ENCODE measurements around the gene TEX38.
"Not testable (repeated sequence)": the region's sequence is repeated elsewhere in the genome, so short reads cannot be mapped to it uniquely, and the experiment has no call there.

TEX38 gene

DNA sequence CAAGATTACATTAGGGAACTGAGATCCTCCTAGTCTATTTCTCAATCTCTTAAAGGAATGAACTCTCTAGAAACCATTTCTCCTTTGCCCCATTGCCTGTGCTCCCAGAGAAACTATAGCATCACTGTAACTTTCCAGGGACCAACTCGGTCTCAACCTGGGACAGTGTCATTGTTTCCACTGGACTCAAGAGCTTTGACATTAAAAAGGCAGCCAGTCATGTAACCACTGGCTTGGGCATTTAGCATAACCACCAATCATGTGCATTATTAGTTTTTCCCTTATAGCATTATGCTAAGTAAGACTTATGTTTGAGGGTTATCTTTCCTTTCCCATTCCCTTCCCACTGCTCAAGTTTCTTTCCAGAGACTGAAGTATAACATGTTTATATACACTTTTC is 18.2 kb downstream of the TEX38 start:
- no peak for DNase-seq

- DNase-seq: no peak
Observed at GRCh38 chr1:46690931-46691421, 19.3 kb downstream of the TEX38 start.

DNA sequence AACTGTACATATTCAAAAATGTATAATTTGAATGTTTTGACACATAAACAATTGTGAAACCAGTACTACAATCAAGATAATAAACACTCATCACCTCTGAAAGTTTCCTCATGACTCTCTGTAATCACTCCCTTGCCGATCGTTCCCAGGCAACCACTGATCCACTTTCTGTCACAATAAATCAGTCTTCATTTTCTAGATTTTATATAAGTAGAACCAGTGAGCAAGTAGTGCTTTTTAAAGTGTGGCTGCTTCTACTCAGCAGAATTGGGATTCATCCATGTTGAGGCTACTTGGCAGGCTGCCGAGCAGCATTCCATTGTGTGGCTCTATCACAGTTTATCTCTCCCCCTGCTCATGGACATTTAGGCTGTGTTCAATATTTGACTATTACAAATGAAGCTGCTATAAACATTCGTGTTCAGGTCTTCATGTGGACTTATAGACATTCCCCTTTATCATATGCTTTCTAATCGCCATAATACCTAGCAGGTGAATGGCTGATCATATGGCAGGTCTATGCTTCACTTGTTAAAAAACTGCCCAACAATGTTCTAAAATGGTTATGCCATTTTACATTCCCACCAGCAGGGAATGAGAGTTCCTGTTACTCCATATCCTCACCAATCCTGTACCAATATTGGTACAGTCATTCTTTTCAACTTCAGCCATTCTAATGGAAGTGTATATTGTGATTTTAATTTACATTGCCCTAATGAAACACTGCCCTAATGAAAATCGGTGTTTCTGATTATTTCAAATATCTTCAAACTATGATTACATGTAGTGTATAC is 20.5 kb downstream of the TEX38 start:
- no peak for DNase-seq

- no peak for DNase-seq
Observed at GRCh38 chr1:46692811-46693770, 21.4 kb downstream of the TEX38 start.

DNA sequence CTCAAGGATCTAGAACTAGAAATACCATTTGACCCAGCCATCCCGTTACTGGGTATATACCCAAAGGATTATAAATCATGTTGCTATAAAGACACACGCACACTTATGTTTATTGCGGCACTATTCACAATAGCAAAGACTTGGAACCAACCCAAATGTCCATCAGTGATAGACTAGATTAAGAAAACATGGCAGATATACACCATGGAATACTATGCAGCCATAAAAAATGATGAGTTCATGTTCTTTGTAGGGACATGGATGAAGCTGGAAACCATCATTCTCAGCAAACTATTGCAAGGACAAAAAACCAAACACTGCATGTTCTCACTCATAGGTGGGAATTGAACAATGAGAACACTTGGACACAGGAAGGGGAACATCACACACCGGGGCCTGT is 23.0 kb downstream of the TEX38 start:
- not testable (repeated sequence) for DNase-seq

GRCh38 chr1:46697053-46697452 is 25.4 kb downstream of the TEX38 start:
- no peak for DNase-seq

DNA sequence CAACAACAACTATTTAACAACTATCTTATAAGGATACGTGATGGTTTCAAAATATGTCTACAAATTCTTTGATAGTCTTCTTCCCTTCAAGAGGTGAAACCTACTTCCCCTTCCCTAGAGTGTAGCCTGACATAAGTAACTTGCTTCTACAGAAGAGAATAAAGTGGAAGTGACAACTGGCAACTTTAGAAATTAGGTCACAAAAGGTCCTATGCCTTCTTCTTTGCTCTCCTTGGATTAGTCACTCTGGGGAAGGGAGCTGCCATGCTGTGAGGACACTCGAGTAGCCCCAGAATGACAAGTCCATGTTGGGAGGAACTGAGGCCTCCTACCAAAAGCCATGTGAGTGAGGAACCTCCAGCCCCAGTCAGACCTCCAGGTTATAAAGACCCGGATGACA is 28.0 kb downstream of the TEX38 start:
- DNase-seq: no peak

DNA sequence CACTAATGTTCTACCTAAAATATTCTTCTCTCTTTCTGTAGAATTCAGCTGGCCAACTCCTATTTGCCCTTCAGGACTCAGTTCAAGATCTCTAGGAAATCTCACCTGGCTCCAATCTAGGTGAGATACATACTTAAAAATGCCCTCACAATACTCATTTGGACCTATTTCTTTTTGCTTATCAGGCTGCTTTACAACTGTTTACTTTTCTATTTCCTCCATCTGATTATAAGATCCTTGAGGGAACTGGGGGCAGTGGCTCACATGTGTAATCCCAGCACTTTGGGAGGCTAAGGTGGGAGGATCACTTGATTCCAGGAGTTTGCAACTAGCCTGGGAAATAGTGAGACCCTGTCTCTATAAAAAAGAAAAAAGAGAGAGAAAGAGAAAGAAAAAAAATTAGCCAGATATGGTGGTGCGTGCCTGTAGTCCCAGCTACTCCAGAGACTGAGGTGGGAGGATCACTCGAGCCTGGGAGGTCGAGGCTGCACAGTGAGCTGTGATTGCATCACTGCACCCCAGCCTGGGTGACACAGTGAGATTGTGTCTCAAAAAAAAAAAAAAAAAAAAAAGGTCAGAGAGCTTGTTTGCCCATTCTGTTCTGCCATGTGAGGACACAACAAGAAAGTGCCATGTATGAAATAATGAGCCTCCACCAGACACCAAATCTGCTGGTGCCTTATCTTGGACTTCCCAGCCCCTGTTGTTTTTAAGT is 32.4 kb downstream of the TEX38 start:
- DNase-seq: no peak

GRCh38 chr1:46705408-46705807 is 33.8 kb downstream of the TEX38 start:
- no peak for DNase-seq

DNA sequence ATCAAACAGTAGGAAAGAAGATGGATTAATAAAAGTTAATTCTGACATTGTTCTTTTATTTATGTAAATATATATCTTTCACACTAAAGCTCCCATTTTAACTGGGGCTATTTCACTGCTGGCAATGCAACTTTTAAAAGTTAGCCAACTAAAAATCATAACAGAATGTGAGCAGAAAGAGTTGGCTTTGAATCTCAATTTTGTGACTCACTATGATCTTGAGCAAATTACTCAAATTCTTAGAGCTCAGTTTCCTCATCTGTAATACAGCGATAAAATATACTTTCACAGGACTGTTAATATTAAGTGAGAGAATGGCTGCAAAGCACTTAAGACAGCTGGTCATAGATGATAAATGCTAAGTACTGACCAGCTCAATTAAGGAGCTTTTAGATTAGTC is 36.5 kb downstream of the TEX38 start:
- DNase-seq: no peak

DNA sequence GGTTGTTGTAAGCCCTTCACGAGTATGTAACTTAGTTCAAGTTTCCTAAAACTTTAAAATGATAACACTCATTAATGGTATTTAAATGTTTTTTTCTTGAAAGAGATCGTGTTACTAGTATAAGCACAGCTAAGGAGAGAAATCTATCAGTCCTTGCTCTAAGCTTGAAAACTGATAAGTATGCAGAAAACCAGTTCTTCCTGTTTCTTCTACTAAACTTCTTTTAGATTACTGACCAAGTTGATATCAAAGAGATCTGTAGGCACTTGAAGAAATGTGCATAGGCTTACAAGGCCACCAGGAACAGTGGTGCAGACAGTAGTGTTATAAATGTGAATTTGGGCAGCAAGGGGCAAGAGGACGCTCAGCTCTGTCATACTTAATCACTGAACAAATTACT is 43.3 kb downstream of the TEX38 start:
- no peak for DNase-seq

DNA sequence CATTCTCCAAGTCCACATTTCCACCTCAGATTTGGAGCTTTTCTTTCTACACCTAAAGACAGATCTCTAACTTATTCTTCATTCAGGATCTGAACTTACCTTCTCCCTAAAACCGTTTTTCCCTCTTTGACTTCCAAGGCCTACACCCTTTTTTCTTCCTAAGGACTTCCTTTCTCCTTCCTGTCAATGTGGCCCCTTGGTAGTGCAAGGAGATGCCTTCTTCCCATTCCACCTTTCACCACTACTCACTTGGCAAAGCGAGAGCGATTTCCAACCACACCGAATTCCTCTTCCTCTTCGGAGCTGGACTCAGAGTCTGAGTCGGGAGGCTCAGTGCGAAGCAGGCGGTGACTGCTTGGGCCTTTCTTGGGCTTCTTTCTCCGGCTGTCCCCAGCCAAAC is 46.0 kb downstream of the TEX38 start:
- no peak for DNase-seq

DNA sequence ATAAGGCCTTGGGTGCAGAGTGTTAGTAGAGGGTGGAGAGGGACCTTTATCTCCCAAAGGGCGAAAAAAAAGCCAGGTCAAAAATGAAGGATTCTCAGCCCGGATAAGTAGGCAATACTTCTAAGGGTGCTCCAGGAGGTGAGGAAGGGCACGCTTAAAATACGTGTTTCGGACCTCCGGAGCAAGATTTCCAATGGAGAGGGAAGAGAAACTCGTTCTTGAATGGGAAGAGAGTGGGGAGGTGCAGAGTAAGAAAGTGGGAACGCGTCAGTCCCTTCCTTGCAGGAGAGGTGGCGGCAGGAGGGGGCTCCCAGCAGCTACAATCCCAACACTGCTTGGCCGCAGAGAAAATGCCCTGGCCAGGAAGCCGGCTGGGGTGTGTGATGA is 46.7 kb downstream of the TEX38 start:
- no peak for DNase-seq

DNA sequence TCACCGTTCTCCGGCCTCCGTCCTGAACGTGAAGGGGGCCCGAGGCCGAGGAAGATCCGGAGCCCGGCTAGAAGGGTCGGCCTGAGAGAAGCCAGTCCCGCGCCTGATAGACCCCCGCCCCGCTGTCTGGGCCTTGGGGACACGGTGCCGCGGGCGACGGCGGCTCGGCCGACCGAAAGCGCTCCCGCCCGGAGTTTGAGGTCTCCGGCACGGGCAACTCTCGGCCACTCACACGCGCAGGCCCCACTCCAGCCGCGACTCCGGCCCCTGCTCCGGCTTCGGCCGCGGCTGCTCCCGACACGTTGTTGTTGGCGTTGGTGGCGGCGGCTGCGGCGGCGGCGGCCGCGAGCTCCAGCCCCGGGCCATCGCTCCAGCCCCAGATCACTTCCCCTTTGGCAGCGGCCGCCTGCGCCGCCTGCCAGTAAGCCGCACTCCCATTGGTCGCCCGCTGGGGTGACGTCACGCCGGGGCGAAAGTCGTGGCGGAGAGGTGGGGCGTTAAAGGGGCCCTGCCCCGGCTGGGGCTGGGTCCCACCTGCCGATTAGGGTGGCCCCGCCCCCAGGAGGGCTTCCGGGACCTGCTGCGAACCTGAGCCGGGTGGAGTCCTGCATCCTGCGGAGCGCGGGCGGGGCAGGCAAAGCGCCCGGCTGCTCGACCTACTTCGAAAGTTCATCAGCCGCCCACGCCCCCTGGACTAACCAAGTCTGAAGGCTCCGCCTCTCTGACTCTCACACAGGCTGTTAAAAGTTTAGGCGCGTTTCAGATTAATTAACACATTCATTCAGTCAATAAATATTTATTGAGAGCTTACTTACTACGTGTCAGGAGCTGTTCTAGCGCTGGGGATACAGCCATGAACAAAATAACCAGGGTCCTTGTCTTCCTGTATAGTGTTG is 47.3 kb downstream of the TEX38 start, which contains the start of gene EFCAB14:
EFCAB14 (minus strand) TSS at position 388 of the 896 bp plus-strand sequence. CDS start 1,027 bp downstream, outside the sequence.
- DNase-seq: peak; percentile 99

GRCh38 chr1:46719689-46720088 is 48.0 kb downstream of the TEX38 start:
- no peak for DNase-seq

GRCh38 chr1:46720319-46720718 is 48.7 kb downstream of the TEX38 start:
- DNase-seq: not testable (repeated sequence)

DNA sequence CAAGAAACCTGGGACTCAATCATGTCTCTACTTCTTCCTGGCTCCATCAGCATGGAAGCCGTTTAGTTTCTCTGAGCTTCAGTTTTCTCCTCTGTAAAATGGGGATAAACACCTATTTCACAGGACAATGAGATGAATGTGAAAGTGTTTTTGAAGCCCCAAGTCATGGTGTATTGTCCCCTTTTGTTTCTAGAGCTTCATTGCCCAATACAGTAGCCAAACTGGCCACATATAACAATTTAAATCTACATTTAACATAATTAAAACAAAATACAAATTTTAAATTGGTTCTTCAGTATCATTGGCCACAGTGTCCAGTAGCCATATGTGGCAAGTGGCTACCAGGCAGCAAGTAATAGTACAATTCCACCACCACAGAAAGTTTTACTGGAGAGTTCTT is 49.5 kb downstream of the TEX38 start:
- DNase-seq: no peak

- no peak for DNase-seq
Observed at GRCh38 chr1:46721686-46722205, 50.1 kb downstream of the TEX38 start.
